H7 (cell line): Measurements from ENCODE around the gene CCND2. TPM values are rescaled to one million over a fixed set of nuclear protein-coding genes. Genes with fewer than 3 reads are reported as not detected.
A peak's percentile ranks its signal among the peaks of the same experiment; 100 is the strongest.

Source experiments
- DNase-seq: peaks from one replicate; pipeline ENCODE4 v3.0.0; 2012
- H3K27me3 ChIP-seq: 2 replicates; pipeline ENCODE4 v1.6.0; 2011; ENCODE audit warnings: mild to moderate bottlenecking, low read length; ENCODE audit not compliant: control insufficient read depth, insufficient read depth
- H3K36me3 ChIP-seq: replicated peaks from 2 replicates; pipeline ENCODE4 v1.5.1; 2011; ENCODE audit warnings: low read length; ENCODE audit not compliant: control insufficient read depth, insufficient read depth
- H3K4me3 ChIP-seq: 2 replicates; pipeline ENCODE4 v1.5.1; 2011; ENCODE audit warnings: low read depth, mild to moderate bottlenecking, control low read depth, low read length, moderate library complexity; ENCODE audit not compliant: insufficient read depth
- total RNA-seq: library from RNA; depleted of rRNA; stranded (reverse); fragments of >200 nt; shearing (Covaris generic); gene quantifications from 2 replicates; pipeline ENCODE4 v1.2.3, GENCODE V29; 2014

CCND2 gene
- total RNA-seq, 1 experiment from 2014 or later: 136 TPM

- no peak overlapping the region for H3K4me3 ChIP-seq
- DNase-seq: no peak
- H3K27me3 ChIP-seq: no peaks in the 10 kb centered on the region
- peaks cover 2% of the 10 kb centered on the region for H3K36me3 ChIP-seq
Measured at GRCh38 chr12:4244868-4245267, 28.7 kb upstream of the CCND2 start.

DNA sequence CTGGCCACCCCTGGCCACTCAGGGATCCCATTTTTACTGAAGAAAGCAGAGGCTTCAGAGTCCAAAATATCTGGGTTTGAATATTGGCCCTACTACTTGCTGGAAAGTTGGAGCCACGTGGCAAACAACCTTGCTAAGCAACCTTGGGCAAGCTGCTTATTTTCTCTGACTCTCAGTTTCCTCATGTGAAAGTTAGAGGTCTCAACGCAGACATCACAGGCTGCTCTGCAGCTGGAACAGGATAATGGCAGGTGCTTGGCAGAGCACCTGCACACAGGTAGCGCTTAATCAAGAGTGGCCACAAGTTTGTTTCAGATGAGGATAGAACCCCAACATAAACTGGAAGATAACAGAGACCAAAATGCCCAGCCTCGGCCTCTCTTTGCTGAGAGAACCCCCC, 28.1 kb upstream of the CCND2 start:
- DNase-seq: no peak
- Histone ChIP-seq H3K36me3 (peaks cover 2% of the 10 kb centered on the region), H3K27me3 (no peaks in the 10 kb centered on the region), H3K4me3 (no peak overlapping the region)

GRCh38 chr12:4246116-4246515, 27.4 kb upstream of the CCND2 start:
- Histone ChIP-seq H3K4me3 (no peak overlapping the region), H3K27me3 (no peaks in the 10 kb centered on the region), H3K36me3 (peaks cover 2% of the 10 kb centered on the region)
- DNase-seq: peak; percentile 55

DNA sequence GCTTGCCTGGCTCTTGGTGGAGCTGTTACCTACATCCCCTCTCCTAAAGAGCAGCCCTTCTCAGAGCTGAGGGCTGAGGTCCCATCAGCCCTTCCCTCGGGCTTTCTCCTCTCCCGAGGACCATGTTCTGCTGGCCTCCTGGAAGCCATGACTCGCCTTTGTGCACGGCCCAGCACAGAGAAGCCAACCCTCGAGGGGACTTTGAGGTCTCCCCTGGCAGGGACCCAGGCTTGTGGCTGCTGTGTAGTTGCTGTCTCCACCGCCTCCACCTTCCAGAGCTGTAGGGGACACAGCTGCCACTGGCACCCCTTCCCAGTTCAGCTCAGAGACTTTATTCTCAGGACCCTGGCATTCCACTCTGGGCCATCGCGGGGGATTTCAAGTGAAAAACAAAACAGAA, 22.9 kb upstream of the CCND2 start:
- no peak for DNase-seq
- H3K36me3 ChIP-seq: no peaks in the 10 kb centered on the region; the same call in 1 of the 2 replicates
- H3K27me3 ChIP-seq: no peaks in the 10 kb centered on the region
- no peak overlapping the region for H3K4me3 ChIP-seq

DNA sequence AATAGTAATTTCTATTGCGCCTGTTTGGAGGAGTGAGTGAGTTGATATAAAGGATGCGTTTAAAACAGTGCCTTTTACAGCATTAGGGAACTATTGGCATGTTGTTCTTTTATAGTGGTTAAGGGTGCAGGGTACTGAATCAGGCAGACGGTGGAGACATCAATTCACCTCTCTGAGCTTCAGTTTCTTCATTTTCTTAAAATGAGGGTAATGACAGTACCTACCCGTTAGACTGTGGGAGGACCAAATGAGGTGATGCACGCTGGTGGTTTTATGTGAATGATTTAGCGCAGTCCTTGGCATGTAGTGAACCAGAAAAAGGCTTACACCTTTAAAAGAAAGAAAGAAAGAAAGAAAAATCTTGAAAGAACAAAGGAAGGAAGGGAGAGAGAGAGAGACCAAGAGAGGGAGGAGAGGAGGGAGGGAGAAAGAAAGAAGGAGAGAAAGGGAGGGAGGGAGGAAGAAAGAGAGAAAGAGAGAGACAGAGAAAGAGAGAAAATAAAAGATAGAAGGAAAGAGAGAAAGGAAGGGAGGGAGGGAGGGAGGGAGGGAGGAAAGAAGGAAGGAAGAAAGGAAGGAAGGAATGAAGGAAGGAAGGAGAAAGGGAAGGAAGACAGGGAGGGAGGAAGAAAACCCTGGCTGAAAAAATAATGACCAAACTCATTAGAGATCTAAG, 22.2 kb upstream of the CCND2 start:
- Histone ChIP-seq H3K4me3 (no peak overlapping the region), H3K36me3 (no peaks in the 10 kb centered on the region; the same call in 1 of the 2 replicates), H3K27me3 (no peaks in the 10 kb centered on the region)
- DNase-seq: no peak

DNA sequence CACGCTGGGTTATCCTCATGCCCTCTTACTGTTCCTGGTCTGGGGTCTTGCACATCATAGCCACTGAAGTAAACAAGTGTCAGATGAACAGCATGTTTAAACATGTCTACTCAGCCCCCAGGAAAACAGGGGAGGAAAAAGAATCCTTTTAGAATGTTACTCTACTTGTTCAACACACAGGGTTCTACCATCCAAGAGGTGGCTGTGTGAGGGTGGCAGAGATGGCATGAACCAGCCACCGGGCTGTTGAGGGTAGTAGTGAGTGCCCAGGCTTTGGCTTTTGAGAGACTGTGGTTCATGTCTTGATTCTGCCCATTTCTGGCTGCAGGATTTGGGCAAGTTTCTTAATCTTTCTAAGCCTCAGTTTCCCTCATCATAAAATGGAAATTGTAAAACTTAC, 21.6 kb upstream of the CCND2 start:
- Histone ChIP-seq H3K4me3 (no peak overlapping the region), H3K27me3 (no peaks in the 10 kb centered on the region), H3K36me3 (no peaks in the 10 kb centered on the region; the same call in 1 of the 2 replicates)
- no peak for DNase-seq

DNA sequence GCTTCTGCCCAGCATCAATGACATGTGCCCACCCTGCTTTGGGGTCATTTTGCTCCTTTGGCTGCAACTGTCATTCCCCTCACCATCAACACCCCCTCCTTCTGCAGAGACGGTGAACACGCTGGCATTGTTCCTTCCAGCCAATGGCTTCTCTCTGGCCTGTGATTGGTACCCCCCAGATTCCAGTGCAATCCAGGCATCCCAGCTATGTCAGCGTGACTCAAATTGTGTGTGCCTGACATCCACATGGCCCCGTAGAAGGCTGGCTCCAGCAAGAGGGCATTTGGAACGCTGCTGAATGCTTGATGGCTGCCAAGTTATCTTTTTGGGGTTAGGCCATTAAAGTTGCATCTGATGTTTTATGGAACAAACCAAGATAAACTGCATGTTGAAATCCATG, 21.0 kb upstream of the CCND2 start:
- H3K4me3 ChIP-seq: no peak overlapping the region
- H3K27me3 ChIP-seq: no peaks in the 10 kb centered on the region
- H3K36me3 ChIP-seq: no peaks in the 10 kb centered on the region; the same call in 1 of the 2 replicates
- no peak for DNase-seq

GRCh38 chr12:4256043-4256826, 17.3 kb upstream of the CCND2 start:
- Histone ChIP-seq H3K4me3 (no peak overlapping the region), H3K36me3 (no peaks in the 10 kb centered on the region), H3K27me3 (no peaks in the 10 kb centered on the region)
- no peak for DNase-seq

DNA sequence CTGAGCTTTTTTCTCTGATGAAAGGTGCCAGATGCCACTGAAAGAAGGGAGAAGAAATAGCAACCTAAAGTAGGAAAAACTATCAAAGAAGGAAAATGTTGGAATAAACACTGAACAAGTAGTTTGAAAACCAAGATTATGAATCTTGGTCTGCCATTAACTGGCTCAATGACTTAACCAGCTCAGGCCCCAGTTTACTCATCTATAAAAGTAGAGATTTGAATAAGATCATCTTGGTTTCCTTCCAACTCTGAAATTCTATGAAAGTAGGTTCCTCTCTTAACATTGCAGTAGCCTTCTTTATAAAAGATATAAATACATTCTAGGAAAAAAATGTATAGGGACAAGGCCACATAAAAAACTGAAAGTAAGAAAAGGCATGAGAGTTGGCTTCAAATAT, 16.1 kb upstream of the CCND2 start:
- Histone ChIP-seq H3K27me3 (no peaks in the 10 kb centered on the region), H3K36me3 (no peaks in the 10 kb centered on the region), H3K4me3 (no peak overlapping the region)
- no peak for DNase-seq

DNA sequence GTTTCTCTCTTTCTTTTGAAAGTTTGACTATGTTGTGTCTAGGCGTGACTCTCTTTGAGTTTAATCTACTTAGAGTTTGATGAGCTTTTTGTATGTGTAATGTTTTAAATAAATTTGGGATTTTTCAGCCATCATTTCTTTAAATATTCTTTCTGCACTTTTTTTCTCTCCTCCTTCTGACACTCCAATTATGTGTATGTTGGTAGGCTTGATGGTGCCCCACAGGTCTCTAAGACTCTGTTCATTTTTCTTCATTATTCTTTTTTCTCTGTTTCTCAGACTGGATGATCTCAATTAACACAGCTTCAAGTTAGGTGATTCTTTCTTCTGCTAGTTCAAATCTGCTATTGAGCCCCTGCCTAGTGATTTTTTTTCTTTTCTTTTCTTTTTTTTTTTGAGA, 14.5 kb upstream of the CCND2 start:
- DNase-seq: no peak
- no peaks in the 10 kb centered on the region for H3K36me3 ChIP-seq
- H3K27me3 ChIP-seq: no peaks in the 10 kb centered on the region
- no peak overlapping the region for H3K4me3 ChIP-seq

- no peak for DNase-seq
- H3K4me3 ChIP-seq: no peak overlapping the region
- no peaks in the 10 kb centered on the region for H3K27me3 ChIP-seq
- no peaks in the 10 kb centered on the region for H3K36me3 ChIP-seq
Measured at GRCh38 chr12:4261655-4262054, 11.9 kb upstream of the CCND2 start.

- Histone ChIP-seq H3K27me3 (peaks cover 16% of the 10 kb centered on the region), H3K4me3 (no peak overlapping the region)
- DNase-seq: no peak
Measured at GRCh38 chr12:4265280-4265679, 8.3 kb upstream of the CCND2 start.

DNA sequence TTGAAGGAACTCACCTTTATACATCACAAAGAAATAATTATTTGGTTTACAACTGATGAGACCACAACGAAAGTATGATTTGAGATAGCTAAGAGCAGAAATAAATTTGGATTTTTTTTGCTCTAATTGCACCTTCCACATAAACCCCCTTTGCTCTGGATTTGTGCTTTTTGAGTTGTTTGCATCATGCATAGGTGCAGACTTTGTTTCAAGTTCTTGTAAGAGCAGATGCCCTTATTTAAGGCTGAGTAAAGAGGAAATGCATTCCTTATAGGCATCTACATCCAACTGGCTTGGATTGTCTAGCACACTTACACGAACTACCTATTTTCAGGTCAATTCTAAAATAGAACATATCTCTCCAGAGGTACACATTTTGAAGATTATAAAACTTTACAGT, 6.6 kb upstream of the CCND2 start:
- Histone ChIP-seq H3K36me3 (no peaks in the 10 kb centered on the region), H3K4me3 (no peak overlapping the region), H3K27me3 (peaks cover 24% of the 10 kb centered on the region)
- DNase-seq: no peak

More at GRCh38 chr12:4265280-4265679, 8.3 kb upstream of the CCND2 start:
- H3K36me3 ChIP-seq: no peaks in the 10 kb centered on the region

DNA sequence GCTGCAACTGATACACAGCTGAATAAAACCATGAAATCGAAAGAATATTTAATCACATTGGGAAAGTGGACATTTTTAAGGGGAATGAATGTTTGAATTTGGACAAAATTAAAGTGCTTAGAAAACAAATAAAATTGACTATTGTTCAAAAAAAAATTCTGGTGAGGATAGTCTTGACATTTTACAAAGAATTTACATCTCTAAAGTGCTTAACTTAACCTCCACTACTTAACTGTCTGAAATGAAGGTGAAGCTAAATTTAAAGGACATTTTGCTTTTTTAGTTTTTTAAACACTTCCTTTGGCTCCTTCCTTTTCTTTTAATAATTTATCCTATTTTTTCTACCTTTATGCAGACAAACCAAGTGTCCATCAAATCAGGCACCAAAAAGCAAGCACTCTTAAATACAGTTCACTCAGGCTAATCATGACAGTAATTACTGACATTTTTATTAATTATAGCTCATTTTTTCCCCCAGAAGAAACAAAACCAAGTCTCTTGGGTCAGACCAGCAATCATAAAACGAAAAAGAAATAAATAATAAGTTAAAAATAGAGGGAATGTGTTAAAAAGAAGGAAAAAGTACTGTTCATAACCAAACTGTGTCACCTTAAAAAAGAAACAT, 5.7 kb upstream of the CCND2 start:
- Histone ChIP-seq H3K4me3 (no peak overlapping the region), H3K36me3 (no peaks in the 10 kb centered on the region), H3K27me3 (peaks cover 27% of the 10 kb centered on the region)
- DNase-seq: no peak
